Stimulated activated CD4-positive, alpha-beta T cell treated with anti-CD3 and anti-CD28 coated beads, Interleukin-15, amount 100 ng/mL, for 1 hour (primary cell): ENCODE results near the gene NAA11.

Source experiments
- DNase-seq, 2 donors: peaks; one replicate each; pipeline ENCODE4 v3.0.0-alpha.2; 2020; ENCODE audit warnings: low read depth in 1 of 2, low spot score in 1 of 2

Gene NAA11

DNA sequence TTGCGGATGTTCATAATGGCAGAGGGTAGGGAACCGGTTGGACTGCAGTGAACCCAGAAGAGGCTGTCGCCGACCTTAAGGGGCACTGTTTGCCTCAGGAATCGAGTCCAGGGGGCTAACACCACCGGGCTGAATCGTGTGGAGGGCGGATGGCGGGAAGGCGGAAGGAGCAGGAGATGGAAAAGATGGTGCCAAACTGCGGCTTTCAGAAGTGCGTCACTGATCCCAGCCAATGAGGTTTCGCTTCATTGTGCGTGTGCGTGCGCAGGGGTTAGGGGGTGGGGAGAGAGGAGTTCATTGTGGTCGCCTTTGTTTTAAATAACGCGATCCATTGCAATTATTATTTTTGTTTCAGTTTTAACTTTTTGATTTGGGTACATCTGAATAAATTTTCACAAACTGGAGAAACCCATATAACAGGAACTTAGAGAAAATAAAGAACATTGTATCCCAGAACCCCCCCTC is at the start of gene NAA11:
Gene NAA11, minus strand, starts transcription at position 198 of the 465 bp plus-strand sequence. Its CDS starts 184 bp downstream, at position 14.
- DNase-seq: no peak

DNA sequence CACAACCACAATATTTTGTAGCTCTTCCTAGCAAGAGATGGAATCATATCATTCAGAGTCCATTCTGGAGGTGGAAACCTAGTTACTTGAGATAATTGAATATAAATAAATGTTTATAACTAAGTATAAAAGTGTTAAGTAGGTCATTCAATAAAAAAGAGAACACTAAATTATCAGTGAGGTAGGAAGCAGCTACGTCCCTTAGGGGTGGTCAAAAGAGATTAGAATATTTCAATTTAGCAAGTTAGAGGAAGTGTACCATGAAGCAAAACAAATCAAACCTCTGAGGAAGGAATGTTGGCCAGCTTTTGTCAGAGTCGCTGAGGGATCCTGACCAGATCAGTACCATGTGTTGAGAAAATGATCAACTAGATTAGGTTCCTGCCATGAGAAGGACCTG is 44.2 kb upstream of the NAA11 start:
- no peak for DNase-seq

DNA sequence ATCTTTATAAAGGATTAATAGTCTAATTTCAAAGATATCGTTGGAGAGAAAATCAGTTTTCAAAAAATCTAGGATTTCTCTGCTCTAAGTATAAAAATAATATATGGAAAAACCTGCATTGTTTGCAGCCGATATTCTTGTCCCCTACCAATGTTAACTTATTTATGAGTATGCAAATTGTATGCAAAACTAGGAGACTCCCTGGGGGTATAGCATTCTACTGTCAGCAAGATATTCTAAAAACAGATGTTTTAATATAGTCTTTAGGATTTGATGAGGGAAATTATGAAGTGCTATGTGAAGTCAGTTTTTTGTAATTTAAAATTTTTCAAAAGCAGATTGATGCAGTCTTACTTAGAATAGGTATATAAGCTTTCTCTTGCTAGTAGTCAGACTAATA is 41.2 kb upstream of the NAA11 start:
- DNase-seq: no peak

DNA sequence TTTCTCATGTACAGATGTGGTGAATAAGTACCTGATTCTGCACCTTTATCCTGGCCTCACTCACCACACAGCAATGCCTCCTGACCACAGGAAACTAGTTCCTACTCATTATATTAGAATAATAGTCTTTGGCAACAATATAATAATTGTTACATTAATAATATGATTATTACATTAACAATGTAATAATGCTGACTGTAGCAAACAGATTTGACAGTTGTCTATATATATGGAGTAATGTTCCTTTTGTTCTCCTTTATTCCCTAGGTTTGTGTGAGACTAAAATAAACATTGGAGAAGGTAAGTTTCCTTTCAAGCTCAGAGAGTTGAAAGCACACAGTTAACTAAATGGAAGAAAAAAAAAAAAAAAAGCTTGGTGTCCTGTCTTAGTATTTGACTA is 40.6 kb upstream of the NAA11 start:
- no peak for DNase-seq

DNA sequence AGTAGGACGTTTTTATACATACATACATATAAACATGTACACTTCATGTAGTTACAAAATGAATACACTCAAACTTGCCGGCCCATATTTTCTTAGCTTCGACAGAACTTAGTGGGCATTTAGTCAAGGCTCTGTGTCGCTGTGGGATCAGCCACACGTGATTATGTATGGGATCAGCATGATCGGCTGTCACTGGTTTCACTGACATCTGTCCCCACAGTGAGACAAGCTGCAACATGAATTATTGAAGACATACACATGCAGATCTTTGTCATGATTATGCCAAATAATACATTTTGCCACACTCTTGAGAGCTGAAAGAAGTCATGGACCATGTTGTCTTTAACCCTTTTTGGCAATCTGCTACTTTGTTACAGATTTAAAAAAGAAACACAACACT is 38.2 kb upstream of the NAA11 start:
- no peak for DNase-seq

DNA sequence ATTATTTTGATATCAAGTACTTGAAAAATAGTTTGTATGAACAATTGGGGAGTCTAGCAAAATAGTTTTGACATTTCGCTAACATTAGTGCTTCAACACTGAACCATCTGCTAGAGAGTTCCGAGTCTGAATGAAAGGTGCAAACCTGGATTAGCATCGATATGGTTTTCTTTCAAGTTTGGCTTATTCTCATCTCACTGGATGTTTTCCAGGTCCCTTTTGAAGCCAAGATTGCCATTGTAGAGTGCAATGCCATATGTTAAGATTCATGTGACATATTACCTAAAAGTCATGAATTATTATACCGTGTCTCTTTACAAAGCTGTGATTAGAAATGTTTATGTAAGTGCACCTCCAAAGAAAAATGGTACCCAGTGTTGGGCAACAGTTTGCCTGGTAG is 36.8 kb upstream of the NAA11 start:
- DNase-seq: no peak

DNA sequence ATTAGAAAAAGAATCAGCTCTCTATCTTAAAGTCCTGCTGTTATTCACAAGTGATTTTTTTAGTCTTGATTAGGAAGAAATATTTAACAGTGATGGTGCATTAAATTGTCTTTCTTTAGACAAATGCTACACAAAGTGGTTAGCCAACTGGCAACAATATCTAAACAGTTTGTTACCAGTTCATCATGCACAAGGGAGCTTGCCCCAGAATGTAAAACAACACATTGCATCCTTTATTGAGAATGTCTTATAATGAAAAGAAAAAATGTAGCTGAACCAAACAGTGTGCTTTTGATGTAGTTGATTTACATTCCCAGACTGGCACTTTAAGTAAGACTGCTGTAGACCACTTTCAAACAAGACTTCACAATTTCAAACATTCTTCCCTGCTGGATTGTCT is 34.1 kb upstream of the NAA11 start:
- DNase-seq: no peak

DNA sequence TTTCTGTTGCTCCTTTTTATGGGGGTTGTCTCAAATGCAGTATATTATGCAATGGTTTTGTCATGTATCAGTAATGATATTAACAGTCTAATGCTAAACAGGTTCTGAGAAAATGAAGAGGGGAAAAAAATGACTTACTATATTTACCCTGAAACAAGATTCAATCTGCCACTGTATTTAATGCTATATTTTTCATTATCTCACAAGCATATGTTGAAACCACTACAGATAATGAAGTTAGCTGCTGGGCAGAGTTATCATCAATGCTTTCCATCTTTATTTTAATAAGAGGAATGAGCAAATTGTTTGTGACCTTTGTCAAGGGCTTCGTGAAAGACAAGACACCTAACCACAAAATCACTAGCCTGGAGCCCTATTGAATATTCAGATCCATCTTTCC is 32.6 kb upstream of the NAA11 start:
- no peak for DNase-seq

DNA sequence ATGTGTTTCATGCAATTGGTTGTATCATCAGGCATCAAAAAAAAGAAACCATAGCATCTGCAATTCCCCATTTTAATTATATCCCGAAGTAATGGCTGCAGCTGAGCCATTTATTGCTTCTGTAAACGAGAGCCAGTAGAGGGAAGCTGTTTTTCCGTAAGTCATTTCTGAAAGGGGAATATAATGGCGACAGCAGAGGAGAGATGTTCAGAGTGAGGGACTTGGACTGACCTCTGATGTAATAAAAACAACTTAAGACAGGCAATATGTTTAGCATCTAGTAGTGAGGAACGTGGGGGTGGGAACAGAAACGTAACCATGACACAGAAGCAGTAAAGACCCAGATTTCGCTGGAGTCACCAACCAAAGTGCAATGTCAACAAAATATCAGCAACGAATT is 31.5 kb upstream of the NAA11 start:
- DNase-seq: no peak

DNA sequence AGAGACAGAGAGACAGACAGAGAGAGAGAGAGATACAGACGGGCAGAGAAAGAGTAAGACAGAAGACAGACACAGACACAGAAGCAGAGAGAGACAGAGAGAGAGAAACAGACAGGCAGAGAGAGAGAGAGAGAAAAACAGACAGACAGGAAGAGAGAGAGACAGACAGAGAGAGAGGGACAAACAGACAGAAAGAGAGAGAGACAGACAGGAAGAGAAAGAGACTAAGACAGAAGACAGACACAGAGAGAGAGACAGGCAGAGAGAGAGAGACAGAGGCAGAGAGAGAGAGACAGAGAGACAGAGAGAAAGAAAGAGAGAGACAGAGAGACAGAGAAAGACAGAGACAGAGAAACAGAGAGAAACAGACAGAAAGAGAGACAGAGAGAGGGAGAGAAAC is 27.2 kb upstream of the NAA11 start:
- DNase-seq: no peak

DNA sequence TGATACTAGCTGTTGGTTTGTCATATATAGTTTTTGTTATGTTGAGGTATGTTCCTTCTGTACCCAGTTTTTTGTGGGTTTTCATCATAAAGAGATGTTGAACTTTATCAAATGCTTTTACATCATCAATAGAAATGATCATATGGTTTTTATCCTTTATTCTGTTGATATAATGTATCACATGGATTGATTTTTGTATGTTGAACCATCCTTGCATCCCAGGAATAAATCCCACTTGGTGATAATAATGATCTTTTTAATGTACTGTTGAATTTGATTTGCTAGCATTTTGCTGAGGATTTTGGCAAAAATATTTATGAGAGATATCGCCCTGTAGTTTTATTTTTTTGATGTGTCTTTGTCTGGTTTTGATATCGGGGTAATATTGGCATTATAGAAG is 22.5 kb upstream of the NAA11 start:
- no peak for DNase-seq

DNA sequence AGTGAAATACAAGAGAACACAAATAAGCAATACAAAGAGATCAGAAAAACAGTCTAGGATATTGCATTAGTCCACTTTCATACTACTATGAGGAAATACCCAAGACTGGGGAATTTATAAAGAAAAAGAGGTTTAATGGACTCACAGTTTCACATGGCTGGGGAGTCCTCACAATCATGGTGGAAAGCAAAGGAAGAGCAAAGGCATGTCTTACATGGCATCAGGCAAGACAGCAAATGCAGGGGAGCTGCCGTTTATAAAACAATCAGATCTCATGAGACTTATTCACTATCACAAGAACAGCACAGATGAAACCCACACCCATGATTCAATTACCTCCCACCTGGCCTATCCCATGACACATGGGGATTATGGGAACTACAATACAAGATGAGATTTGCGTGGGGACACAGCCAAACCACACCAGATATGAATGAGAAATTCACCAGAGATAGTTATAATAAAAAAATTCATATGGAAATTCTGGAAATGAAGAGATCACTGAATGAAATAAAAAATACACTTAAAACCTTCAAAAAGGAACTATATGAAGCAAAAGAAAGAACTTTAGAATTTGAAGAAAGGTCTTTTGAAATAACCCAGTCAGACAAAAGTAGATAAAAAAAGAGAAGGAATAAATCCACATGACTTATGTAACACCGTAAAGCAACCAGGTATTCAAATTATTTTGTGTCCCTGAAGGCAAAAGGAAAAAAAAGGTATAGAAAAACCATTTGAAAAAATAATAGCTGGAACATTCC is 16.2 kb upstream of the NAA11 start:
- DNase-seq: no peak

DNA sequence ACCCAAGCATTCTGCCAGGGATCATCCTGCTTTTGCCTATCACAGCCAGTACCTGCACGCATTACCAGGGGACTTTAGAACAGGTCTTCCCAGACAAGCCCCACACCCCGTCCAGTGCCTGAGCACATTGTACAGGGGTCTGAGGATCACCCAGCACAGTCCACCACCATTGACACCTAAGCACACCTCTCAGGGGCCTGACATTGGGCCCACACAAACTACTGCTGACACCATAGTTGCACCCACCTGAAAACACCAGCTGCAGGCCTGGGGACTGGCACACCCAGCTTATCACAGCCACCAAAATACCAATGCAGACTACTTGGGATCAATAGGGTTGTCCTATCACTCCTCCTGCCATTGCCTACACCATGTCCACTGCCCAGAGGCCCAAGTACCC is 14.7 kb upstream of the NAA11 start:
- no peak for DNase-seq

DNA sequence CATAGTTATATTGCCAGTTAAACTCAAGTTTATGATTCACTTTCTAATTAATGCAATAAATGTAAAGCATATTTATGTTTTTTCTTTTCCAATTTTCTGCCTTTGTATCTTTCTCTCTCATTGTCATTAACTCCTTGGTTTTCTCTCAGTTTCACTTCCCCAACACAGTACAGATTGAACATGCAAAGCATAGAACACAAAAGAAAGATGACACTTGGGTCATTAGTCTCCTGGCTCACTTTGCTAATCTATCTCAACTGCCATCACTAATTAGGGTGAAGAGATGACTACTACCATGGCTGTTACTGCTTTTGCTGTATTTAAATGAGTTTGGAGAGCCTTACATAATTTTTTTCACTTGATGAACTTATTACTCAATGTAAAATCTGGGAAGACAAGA is 12.3 kb upstream of the NAA11 start:
- no peak for DNase-seq

DNA sequence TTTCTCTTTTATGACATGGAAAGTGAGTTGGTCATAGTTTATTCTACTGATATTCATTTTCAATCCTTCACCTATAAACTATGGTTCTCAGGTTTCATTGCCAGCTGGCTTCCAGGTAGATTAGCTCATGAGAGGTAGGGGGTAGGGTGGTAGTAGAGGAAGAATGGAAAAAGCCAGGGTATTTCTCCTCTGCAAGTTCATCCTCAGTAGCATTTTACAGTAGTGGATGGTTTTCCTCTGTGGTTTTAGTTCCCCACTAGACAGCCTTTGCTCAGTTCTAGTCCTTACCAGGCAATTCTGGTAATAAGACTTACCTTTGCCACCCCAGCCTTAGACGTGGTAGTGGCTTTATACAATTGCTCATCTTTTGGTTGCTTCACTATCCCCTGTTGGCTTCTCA is 8.9 kb upstream of the NAA11 start:
- DNase-seq: no peak

DNA sequence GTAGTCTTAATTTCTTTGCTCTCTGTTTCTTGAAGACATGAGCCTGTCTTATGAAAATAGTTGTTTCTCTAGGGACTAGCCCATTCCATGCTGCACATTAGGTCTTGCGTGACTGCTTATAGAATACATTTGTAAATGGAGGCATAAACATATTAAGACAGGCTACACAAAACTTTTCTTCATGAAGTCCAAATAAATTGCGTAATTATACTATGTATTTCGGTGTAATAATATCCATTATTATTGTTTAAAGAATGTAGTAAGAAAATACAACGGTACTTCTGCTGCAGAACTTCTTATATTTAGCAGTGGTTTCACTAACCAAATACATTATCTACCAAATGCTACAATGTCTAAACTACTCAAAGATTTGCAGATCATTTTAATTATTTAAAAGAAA is 8.5 kb upstream of the NAA11 start:
- DNase-seq: no peak

DNA sequence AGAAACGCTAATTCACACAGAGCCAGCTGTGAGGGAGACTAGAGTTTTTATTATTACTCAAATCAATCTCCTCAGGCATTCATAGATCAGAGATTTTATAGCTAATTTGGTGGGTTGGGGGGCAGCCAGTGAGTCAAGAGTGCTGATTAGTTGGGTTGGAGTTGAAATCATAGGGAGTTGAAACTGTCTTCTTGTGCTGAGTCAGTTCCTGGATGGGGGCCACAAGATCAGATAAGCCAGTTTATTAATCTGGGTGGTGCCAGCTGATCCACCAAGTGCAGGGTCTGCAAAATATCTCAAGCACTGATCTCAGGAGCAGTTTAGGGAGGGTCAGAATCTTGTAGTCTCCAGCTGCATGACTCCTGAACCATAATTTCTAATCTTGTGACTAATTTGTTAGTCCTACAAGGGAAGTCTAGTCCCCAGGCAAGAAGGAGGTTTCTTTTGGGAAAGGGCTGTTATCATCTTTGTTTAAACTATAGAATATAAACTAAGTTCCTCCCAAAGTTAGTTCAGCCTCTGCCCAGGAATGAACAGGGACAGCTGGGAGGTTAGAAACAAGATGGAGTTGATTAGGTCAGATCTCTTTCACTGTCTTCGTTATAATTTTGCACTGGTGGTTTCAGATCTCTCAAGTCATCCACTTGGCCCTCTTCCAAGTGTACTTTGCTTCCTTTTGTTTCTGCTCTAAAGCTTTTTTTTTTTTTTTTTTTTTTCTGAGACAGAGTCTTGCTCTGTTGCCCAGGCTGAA is 5.4 kb upstream of the NAA11 start:
- no peak for DNase-seq

DNA sequence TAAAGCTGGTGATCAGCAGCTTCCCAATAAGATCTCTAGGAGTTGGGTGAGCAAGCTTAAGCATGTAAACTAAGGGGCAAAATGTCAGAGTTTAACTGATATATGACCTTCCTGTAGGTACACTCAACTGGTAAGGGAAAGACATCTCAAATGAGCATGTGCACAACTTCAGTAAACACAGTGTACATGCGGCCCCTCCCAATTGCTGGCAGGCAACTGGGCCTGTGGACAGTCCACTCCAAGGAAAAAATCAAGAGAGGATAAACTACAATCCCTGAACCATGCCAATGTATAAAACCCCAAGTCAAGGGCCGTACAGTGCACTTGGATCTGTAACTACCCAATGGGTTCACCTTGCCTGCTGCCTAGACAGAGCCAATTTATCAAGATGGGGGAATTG is 4.9 kb upstream of the NAA11 start:
- DNase-seq: no peak

DNA sequence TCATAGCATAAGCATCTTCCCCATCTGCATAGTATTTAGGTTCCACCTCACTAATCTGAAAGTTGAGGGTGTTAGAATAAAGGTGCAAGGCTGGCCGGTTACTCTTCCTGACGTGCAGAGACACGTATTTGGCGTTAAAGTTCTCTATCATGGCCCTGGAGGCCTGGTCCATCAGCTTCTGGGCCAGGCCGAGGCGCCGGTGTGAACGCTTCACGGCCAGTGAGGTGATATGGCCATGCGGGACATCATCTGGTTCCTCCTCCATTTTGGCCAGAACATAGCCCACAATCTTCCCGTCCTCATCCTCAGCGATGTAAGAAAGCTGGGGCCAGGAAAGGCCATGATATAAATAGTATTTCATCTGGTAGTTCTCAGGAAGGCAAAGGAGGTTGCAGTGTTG is 425 bp downstream of the NAA11 start:
- DNase-seq: no peak

DNA sequence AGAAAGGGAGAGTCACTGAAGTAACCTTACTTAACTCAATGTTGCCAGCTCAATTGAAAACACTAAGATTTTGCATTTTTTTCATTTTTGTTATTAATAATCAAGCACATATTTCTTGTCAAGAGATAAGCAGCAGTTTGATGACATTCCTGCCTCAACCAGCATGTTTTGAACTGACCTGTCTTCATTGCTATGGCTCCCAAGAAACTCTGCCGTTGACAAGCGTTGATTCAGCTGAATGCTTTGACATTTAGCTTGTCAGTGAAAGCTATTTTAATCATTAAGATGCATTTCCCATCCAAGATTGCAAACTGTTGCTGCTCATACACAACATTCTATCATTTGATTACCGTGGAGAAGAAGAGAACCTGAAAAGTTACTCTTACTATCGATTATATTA is 5.9 kb downstream of the NAA11 start:
- no peak for DNase-seq

DNA sequence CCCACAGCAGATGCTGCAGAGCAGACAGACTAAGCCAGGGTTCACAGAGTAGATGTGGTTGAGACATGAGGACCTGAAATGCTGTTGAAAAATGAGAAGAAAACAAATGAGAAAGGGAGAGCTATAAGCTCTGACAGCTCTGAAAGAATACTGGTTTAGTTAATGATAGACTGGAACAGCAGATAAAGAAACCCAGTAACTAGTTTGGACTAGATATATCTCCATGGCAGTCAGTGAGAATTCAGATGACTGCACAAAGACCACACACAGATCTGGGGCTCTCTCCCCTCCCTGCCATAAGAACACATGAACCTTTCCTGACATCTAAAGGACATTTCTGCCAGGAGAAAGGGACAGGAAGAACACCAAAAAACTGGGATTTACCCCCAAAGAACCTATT is 8.2 kb downstream of the NAA11 start:
- DNase-seq: no peak

DNA sequence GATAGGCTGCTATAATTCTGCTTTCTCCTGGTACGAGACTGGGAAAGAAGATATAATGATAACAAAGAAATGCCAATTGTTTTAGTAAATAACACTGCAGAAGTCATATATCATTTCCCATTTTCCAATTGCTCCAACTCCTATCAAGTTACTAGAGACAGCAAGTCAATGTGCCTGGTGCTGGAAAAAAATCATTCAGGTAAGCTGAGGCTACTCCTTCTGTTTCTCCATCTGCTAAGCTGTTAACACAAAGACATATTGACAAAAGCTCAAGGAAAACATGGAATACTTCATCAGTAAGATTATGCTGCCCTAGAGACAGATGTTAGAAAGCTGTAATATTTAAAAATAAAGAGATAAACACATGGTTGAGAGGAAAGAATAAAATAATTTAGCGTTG is 10.0 kb downstream of the NAA11 start:
- DNase-seq: no peak

DNA sequence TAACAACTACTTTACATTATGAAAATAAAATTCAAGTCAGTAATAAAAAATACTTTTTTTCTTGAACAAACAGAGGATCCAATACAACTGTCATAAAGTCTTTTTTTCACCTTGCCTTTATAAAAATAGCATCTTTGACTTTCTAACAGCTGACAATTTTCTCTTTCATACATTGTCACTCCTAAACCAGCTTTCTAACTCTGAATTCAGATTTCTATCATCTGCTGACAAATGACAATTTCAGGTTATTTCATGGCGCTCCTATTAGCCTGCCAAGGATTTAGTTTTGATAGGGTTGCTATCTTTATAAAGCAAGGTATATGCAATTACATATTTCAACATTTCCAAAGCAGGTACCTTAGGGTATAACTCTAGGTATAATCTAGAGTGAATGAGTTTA is 14.6 kb downstream of the NAA11 start:
- DNase-seq: no peak
